Duodenal mucosa (tissue), 2 donors: ENCODE measurements around the gene MTX1.
"Not testable (repeated sequence)": the region's sequence is repeated elsewhere in the genome, so short reads cannot be mapped to it uniquely, and the experiment has no call there.

ENCODE experiments used
- H3K27ac ChIP-seq: one replicate; pipeline ENCODE4 v1.7.0; 2013; ENCODE audit warnings: low read depth, low read length
- H3K27me3 ChIP-seq, 2 donors: one replicate each; pipeline ENCODE4 v1.7.0; 2013; ENCODE audit warnings: low read length in 2 of 2, control low read depth in 1 of 2; ENCODE audit not compliant: insufficient read depth in 2 of 2, control insufficient read depth in 1 of 2
- H3K36me3 ChIP-seq, 2 donors: one replicate each; pipeline ENCODE4 v1.7.0; 2013; ENCODE audit warnings: low read length in 2 of 2, control low read depth in 1 of 2; ENCODE audit not compliant: insufficient read depth in 2 of 2, control insufficient read depth in 1 of 2
- H3K4me1 ChIP-seq, 2 donors: one replicate each; pipeline ENCODE4 v1.7.0; 2013; ENCODE audit warnings: low read length in 2 of 2, control low read depth in 1 of 2; ENCODE audit not compliant: insufficient read depth in 2 of 2, control insufficient read depth in 1 of 2
- H3K4me3 ChIP-seq, 2 donors: one replicate each; pipeline ENCODE4 v1.7.0; 2013; ENCODE audit warnings: low read length in 2 of 2, low read depth in 1 of 2
- H3K9ac ChIP-seq, 2 donors: one replicate each; pipeline ENCODE4 v1.7.0; 2013; ENCODE audit warnings: low read length in 2 of 2, low read depth in 1 of 2
- H3K9me3 ChIP-seq, 2 donors: one replicate each; pipeline ENCODE4 v1.7.0; 2013; ENCODE audit warnings: low read length in 2 of 2, control low read depth in 1 of 2; ENCODE audit not compliant: control insufficient read depth in 1 of 2

Gene MTX1

GRCh38 chr1:155207806-155208540, 522 bp upstream of the MTX1 start, which contains the start of gene THBS3:
Gene THBS3 (minus strand): TSS chr1:155207897. CDS start chr1:155207876, 21 bp downstream.
- no peaks in the 10 kb centered on the region for H3K9me3 ChIP-seq
- H3K27ac ChIP-seq, result peak within 1 kb of the TSS; percentile 99
- H3K9ac ChIP-seq, result peak within 1 kb of the TSS; percentile 71 to 85
- H3K4me3 ChIP-seq, result peak within 1 kb of the TSS; percentile 84 to 91
- peaks cover 21 to 26% of the 10 kb centered on the region in 2 donors for H3K4me1 ChIP-seq
- H3K36me3 ChIP-seq, result peaks cover 0 to 4% of the 10 kb centered on the region in 2 donors
- H3K27me3 ChIP-seq, result no peaks in the 10 kb centered on the region

DNA sequence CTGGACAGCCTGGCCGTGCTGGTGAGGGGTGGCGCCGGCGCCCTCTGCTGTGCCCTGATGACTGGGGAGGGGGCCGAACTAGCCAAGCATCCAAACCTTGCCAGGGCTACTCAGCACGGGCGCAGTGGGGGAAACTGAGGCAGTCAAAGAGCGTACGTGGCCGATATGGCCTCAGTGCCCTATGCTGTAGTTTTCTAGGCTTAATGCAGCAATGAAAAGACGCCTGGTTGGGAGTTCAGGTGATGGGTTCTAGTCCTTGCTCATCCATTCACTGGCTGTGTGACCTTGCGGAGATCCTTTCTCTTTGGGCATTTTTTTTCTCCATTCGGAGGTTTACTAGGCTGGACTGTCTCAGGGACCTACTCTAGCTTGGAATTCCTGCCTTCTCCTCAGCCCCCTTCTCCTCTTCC, 822 bp downstream of the MTX1 start:
- Histone ChIP-seq H3K27ac (peak overlapping the region; percentile 99), H3K27me3 (no peaks in the 10 kb centered on the region), H3K9me3 (no peaks in the 10 kb centered on the region), H3K4me3 (peak overlapping the region; percentile 84 to 91), H3K36me3 (peaks cover 0 to 4% of the 10 kb centered on the region in 2 donors), H3K4me1 (peaks cover 21 to 26% of the 10 kb centered on the region in 2 donors), H3K9ac (peak overlapping the region; percentile 69 to 85)

DNA sequence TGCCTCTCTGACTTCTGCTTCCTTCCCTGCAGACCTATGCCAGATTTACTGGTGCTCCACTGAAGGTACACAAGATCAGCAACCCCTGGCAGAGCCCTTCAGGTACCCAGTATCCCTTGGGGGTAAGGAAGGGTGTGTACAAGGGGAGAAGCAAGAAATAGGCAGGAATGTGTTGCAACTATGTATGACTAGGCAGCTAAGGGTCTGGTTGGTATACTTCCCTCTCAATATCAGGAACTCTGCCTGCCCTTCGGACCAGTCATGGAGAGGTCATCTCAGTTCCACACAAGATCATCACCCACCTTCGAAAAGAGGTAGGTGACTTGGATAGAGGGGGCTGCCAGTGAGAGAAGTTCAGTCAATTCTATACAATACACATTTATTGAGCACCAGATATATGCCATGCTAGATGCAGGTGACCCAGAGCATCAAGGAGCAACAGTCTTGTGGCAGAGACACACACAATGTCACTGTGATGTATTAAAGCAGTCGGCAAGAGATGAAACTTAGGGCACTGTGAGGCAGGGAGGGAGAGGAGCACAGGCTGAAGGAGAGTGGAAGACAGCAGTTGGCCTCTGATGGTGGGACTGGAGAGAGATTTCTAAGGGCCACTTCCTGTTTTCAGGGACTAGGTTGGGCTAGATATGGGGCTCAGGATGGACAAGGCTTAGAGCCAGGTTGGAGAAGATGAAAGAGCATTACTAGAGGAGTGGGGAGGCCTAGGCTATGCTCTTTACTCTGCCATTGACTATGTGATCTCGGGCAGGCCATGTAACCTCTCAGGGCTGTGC, 2.0 kb downstream of the MTX1 start:
- H3K9me3 ChIP-seq, result no peaks in the 10 kb centered on the region
- H3K9ac ChIP-seq, result no peak overlapping the region
- H3K4me3 ChIP-seq, result no peak overlapping the region
- H3K27ac ChIP-seq, result no peak overlapping the region
- peaks cover 21 to 26% of the 10 kb centered on the region in 2 donors for H3K4me1 ChIP-seq
- H3K27me3 ChIP-seq, result no peaks in the 10 kb centered on the region
- H3K36me3 ChIP-seq, result peaks cover 0 to 4% of the 10 kb centered on the region in 2 donors

GRCh38 chr1:155211381-155212050, 3.0 kb downstream of the MTX1 start:
- not testable (repeated sequence) for H3K9ac ChIP-seq, H3K36me3 ChIP-seq, H3K27me3 ChIP-seq, H3K4me3 ChIP-seq, H3K27ac ChIP-seq, H3K9me3 ChIP-seq
- peaks cover 21 to 26% of the 10 kb centered on the region in 2 donors for H3K4me1 ChIP-seq

DNA sequence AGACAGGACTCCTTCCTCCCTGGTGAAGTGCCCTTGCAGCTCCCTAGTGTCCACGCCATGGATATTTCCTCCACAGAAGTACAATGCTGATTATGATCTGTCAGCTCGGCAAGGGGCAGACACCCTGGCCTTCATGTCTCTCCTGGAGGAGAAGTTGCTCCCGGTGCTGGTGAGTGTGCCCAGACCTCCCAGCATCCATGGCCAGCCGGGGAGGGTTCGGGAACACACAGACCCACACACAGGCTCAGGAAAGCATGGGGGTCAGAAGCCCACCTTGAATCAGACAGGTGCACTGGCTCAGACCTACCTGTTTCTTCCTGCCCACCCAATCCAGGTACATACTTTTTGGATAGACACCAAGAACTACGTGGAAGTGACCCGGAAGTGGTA, 3.6 kb downstream of the MTX1 start:
- H3K27me3 ChIP-seq, H3K4me3 ChIP-seq, H3K9me3 ChIP-seq, H3K36me3 ChIP-seq, H3K9ac ChIP-seq, H3K27ac ChIP-seq: not testable (repeated sequence)
- peaks cover 19 to 23% of the 10 kb centered on the region in 2 donors for H3K4me1 ChIP-seq

- not testable (repeated sequence) for H3K9ac ChIP-seq
Measured at GRCh38 chr1:155214702-155215101, 6.2 kb downstream of the MTX1 start.

DNA sequence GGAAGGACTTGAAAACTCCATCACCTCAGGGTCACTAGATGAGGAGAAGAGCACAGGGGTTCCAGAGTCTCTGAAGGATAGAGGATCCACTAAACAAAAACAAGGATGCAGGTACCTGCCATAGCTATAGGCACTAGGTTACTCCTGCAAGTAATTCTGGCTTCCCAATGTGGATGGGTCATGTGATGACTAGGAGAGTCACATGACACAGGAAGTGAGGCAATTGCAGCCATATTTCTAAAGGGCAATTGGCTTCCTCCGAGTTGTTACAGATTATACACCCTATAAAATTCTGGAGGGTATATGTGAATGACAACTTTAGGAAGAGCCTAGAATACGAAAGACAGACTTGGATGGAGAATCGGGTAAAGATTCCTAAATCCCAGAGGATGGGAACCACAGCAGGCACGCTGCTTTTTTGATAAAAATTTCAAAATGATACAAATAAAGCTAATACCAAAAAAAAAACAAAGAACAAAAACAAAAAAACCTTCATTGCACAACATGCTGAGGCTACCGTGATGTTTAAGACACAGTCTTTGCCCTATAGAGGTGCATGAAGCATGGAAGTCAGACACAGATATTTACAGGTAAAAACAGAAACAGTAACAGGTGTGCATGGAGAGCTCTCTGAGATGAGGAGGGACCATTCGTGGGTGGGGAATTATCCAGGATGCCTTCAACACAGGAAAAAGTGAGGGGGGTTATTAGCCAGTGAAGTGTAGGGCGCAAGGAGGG, 10.5 kb downstream of the MTX1 start:
- Histone ChIP-seq H3K4me1 (peaks cover 10% of the 10 kb centered on the region in 2 donors), H3K36me3 (no peaks in the 10 kb centered on the region), H3K4me3 (peak overlapping the region in 1 of 2 donors; percentile 12), H3K27me3 (no peaks in the 10 kb centered on the region), H3K9ac (no peak overlapping the region), H3K9me3 (no peaks in the 10 kb centered on the region), H3K27ac (no peak overlapping the region)

More at GRCh38 chr1:155214702-155215101, 6.2 kb downstream of the MTX1 start:
- not testable (repeated sequence) for H3K4me3 ChIP-seq, H3K36me3 ChIP-seq, H3K9me3 ChIP-seq, H3K27ac ChIP-seq, H3K27me3 ChIP-seq
- peaks cover 10 to 11% of the 10 kb centered on the region in 2 donors for H3K4me1 ChIP-seq

DNA sequence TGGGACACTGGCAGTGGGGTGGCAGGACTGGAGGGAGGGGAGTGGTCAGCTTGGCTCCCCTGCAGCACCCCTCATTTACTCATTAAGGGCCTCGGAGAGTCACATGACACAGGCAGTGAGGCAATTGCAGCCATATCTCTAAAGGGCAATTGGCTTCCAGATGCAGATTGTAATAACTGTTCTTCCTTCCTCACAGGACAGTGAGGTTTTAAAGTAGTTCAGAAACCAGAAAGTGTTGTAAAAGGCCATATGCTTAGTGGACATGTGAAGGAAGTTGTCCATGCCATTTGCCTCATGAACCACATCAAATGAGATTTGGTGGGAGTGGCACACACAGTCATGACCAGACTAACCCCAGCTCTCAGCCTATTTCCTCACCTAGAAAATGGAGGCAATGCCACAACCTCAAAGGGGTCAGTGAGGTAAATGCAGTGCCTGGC, 11.1 kb downstream of the MTX1 start:
- no peak overlapping the region for H3K9ac ChIP-seq
- no peak overlapping the region for H3K27ac ChIP-seq
- peaks cover 10% of the 10 kb centered on the region in 2 donors for H3K4me1 ChIP-seq
- H3K4me3 ChIP-seq, result no peak overlapping the region
- H3K36me3 ChIP-seq, result no peaks in the 10 kb centered on the region
- H3K9me3 ChIP-seq, result no peaks in the 10 kb centered on the region
- H3K27me3 ChIP-seq, result no peaks in the 10 kb centered on the region

DNA sequence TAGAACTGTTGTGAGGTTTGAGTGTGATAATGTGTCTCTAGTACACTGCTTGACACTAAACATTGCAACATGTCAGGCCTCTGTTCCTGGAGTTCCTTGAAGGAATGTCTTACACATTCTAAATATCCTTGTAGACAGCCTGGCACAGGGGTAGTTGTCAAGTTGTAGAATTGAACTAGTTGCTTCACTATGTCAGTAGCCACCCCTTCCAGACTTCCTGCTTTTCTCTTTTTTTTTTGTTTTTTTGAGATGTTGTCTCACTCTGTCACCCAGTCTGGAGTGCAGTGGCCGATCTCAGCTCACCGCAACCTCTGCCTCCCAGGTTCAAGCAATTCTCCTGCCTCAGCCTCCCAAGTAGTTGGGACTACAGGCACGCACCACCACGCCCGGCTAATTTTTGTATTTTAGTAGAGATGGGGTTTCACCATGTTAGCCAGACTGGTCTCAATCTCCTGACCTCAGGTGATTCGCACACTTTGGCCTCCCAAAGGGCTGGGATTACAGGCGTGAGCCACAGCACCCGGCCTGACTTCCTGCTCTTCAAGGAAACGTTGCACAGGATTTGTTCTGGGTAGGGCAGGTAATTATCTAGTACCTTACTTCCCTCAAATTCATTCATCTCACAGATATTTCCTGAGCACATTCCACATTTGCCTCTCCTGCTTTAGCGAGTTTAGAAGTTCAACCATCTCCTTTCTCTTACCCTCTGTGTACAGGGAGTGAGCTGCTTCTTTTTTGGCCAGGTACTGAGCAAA, 11.9 kb downstream of the MTX1 start:
- peaks cover 10% of the 10 kb centered on the region in 2 donors for H3K4me1 ChIP-seq
- not testable (repeated sequence) for H3K9ac ChIP-seq, H3K9me3 ChIP-seq, H3K36me3 ChIP-seq, H3K4me3 ChIP-seq, H3K27ac ChIP-seq, H3K27me3 ChIP-seq
